DOHH2 (cell line): Measurements from ENCODE around the gene TMEM164.

ENCODE experiments used
- CTCF ChIP-seq: fragments of 200-600 bp; sonication (generic); IDR thresholded peaks from one replicate; pipeline ENCODE4 v1.5.1; 2014; ENCODE audit warnings: antibody characterized with exemption, mild to moderate bottlenecking, low read depth, low read length; ENCODE audit not compliant: poor library complexity, severe bottlenecking
- EZH2phosphoT487 ChIP-seq: fragments of 200-600 bp; sonication (generic); IDR thresholded peaks from 2 replicates; pipeline ENCODE4 v1.6.1; 2017; ENCODE audit warnings: borderline replicate concordance, mild to moderate bottlenecking, antibody characterized with exemption, low read length, moderate library complexity, mixed read lengths

GRCh38 chrX:110188701-110189558 is 186.0 kb downstream of the TMEM164 start:
- TF ChIP-seq EZH2phosphoT487, result no peak
- TF ChIP-seq CTCF, result no peak
